PC-3 (cell line): ENCODE results near the gene DTNB. TPM values are rescaled to one million over a fixed set of nuclear protein-coding genes. Genes with fewer than 3 reads are reported as not detected.

ENCODE experiments used
- ATAC-seq: fragments of 200-7000 bp; cut with Tn5 transposase; 2 replicates; pipeline ENCODE4 v1.9.1; 2020; ENCODE audit warnings: mild to moderate bottlenecking, moderate library complexity
- BruUV-seq: library from RNA; stranded (reverse); fragments of 400-500 nt; replicated peaks from 2 replicates; lab custom pipeline; 2021; lab: Mats Ljungman, UMichigan
- CTCF ChIA-PET: fragments of 300-600 bp; sonication (Branson Sonifier 250); formaldehyde crosslinking; loops from one replicate; lab custom pipeline; 2022; ENCODE audit warnings: antibody characterized with exemption; lab: Charles Lee
- POLR2A ChIA-PET: fragments of 300-600 bp; sonication (Branson Sonifier 250); formaldehyde crosslinking; loops from one replicate; lab custom pipeline; 2022; ENCODE audit warnings: antibody characterized with exemption; ENCODE audit not compliant: unreplicated experiment; lab: Charles Lee
- DNase-seq: peaks from one replicate; pipeline ENCODE4 v3.0.0-alpha.2; 2015
- H2AFZ ChIP-seq: fragments of 300-600 bp; sonication (generic); 2 replicates; pipeline ENCODE4 v1.6.0; 2016; ENCODE audit warnings: antibody characterized with exemption, low read length
- H3F3A ChIP-seq: fragments of 300-600 bp; sonication (generic); one replicate; pipeline ENCODE4 v1.6.0; 2017; ENCODE audit warnings: antibody characterized with exemption, low read length, control low read depth, mild to moderate bottlenecking; ENCODE audit not compliant: unreplicated experiment
- H3K27ac ChIP-seq: fragments of 300-600 bp; sonication (generic); 2 replicates; pipeline ENCODE4 v1.5.1; 2016; ENCODE audit warnings: mild to moderate bottlenecking, low read length
- H3K27me3 ChIP-seq: fragments of 300-600 bp; sonication (generic); 2 replicates; pipeline ENCODE4 v1.6.1; 2016; ENCODE audit warnings: low read length, mixed read lengths
- H3K36me3 ChIP-seq: fragments of 300-600 bp; sonication (generic); 2 replicates; pipeline ENCODE4 v1.6.1; 2016; ENCODE audit warnings: low read depth, mixed run types, low read length, mixed read lengths
- H3K4me1 ChIP-seq: fragments of 300-600 bp; sonication (generic); 2 replicates; pipeline ENCODE4 v1.5.1; 2016; ENCODE audit warnings: low read length; ENCODE audit not compliant: insufficient read depth
- H3K4me2 ChIP-seq: fragments of 300-600 bp; sonication (generic); 2 replicates; pipeline ENCODE4 v1.6.0; 2016; ENCODE audit warnings: low read length
- H3K4me3 ChIP-seq: fragments of 300-600 bp; sonication (generic); 2 replicates; pipeline ENCODE4 v1.5.1; 2016; ENCODE audit warnings: mild to moderate bottlenecking, low read length, mixed read lengths
- H3K79me2 ChIP-seq: fragments of 300-600 bp; sonication (generic); 2 replicates; pipeline ENCODE4 v1.6.1; 2017; ENCODE audit warnings: low read length, mixed read lengths
- H3K9ac ChIP-seq: fragments of 300-600 bp; sonication (generic); 2 replicates; pipeline ENCODE4 v1.6.0; 2016; ENCODE audit warnings: mild to moderate bottlenecking, low read length
- H3K9me2 ChIP-seq: fragments of 300-600 bp; sonication (generic); replicated peaks from 2 replicates; pipeline ENCODE4 v1.6.1; 2016; ENCODE audit warnings: mixed run types, low read length, mixed read lengths
- H3K9me3 ChIP-seq: fragments of 300-600 bp; sonication (generic); 2 replicates; pipeline ENCODE4 v1.6.1; 2016; ENCODE audit warnings: low read length, mixed read lengths
- H4K20me1 ChIP-seq: fragments of 300-600 bp; sonication (generic); 2 replicates; pipeline ENCODE4 v1.6.1; 2016; ENCODE audit warnings: low read length, mixed read lengths
- CTCF ChIP-seq: fragments of 300-600 bp; sonication (generic); conservative IDR thresholded peaks from 2 replicates; pipeline ENCODE4 v1.5.1; 2017; ENCODE audit warnings: antibody characterized with exemption, low read depth, mild to moderate bottlenecking, low read length
- EZH2 ChIP-seq: fragments of 300-600 bp; sonication (generic); IDR thresholded peaks from one replicate; pipeline ENCODE4 v1.6.1; 2017; ENCODE audit warnings: antibody characterized with exemption, mild to moderate bottlenecking, low read length; ENCODE audit not compliant: unreplicated experiment
- EZH2phosphoT487 ChIP-seq: fragments of 300-600 bp; sonication (generic); IDR thresholded peaks from 2 replicates; pipeline ENCODE4 v1.6.1; 2018; ENCODE audit warnings: mild to moderate bottlenecking, antibody characterized with exemption, low read length, borderline replicate concordance
- intact Hi-C: fragments of 100-400 bp; cut with micrococcal nuclease; formaldehyde crosslinking; loops from 2 replicates; pipeline ENCODE4 v1.9.0; 2023
- total RNA-seq: library from RNA; depleted of rRNA; stranded (reverse); fragments of >200 nt; gene quantifications from 2 replicates; pipeline ENCODE4 v1.2.3, GENCODE V29; 2014

Gene DTNB
- total RNA-seq, 1 experiment from 2014 or later: 23.1 TPM

DNA sequence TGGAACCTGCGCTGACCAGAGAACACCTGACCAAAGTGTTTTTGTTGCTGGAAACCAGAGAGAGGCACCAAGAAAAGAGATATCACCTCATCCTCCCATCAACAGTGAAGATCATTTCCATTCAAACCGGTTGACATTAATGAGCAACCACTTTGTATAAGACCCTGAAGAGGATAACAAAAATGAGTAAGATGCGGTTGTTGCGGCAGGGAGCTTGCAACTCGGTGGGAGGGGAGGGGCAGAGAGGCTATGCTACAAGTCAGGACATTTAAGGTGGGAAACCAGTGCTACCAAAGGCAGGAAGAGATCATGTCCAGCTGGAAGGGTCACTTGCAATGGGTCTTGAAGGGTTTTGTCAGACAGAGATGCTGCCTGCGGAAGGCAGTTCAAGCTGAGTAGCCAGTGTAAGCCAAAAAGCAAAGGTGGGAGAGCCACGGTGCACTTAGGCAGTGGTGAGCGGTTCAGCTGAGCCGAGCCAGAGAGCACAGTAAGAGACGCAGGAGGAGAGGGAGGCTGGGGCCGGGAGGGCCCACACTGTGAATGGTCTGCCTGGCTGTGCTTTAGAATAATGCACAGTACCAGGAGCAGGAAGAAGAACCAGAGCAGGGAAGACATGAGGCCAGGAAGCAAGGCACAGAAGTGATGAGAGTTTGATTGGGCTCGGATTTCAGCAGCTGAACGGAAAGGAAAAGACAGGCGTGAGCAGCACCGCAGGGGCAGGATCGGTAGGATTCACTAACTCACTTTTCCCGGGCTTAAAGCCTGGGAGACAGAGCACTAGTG lies 24.4 kb upstream of the DTNB start:
- Histone ChIP-seq H4K20me1 (no peaks in the 10 kb centered on the region), H3K79me2 (no peaks in the 10 kb centered on the region), H3K4me2 (peak overlapping the region; percentile 42), H2AFZ (no peak overlapping the region), H3K9ac (no peak overlapping the region), H3K4me3 (no peak overlapping the region), H3F3A (no peaks in the 10 kb centered on the region), H3K9me3 (no peaks in the 10 kb centered on the region), H3K27me3 (no peaks in the 10 kb centered on the region), H3K36me3 (no peaks in the 10 kb centered on the region), H3K4me1 (peaks cover 32% of the 10 kb centered on the region), H3K9me2 (no peaks in the 10 kb centered on the region), H3K27ac (no peak overlapping the region)
- intact Hi-C loops: no loop called here
- no TSS peak for BruUV-seq
- DNase-seq (no peak), ATAC-seq (no peak)
- ChIA-PET CTCF (interaction anchor here (1.1 to 1.8 kb wide), 3 partner anchors 10 to 90 kb away, joined by 4 to 7 read pairs (median 5); no protein-coding TSS in a partner anchor), POLR2A (interaction anchor here (0.7 to 1.1 kb wide), 2 partner anchors 33 to 202 kb away, joined by 7 to 9 read pairs; no protein-coding TSS in a partner anchor)
- no peak for TF ChIP-seq EZH2
- no peak for TF ChIP-seq CTCF
- TF ChIP-seq EZH2phosphoT487: no peak

DNA sequence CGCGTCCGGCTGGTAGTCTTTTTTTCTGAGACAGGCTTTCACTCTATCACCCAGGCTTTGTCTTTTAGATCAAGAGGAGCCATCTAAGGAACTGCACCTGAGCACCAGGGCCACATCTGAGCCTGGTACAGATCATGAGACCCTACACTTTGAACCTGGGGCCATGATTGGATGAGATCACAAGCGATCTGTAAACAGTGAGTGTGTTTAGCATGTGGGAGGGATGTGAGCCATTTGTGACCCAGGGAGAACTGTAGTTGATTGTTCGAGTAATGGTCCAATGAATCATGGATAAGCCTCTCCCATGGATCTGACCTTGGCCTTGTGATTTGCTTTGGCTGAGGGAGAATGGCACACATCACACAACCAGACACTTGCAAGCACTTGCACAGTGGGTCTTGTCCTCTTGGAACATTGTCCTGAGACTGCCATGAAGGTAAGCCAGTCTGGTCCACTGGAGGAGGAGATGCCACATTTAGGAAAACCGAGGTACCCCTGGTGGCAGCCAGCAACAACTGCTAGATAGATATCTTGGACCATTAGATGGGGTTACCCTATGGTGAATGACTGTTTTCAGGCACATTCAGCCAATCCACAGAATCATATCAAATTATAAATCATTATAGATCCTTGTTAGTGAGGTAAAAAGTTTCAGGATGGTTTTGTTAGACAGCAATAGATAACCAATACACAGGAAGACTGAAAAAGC lies 19.5 kb upstream of the DTNB start:
- Histone ChIP-seq H3K9ac (no peak overlapping the region), H3K27ac (no peak overlapping the region), H3K4me2 (no peak overlapping the region), H3F3A (no peaks in the 10 kb centered on the region), H3K4me3 (no peak overlapping the region), H3K36me3 (no peaks in the 10 kb centered on the region), H4K20me1 (no peaks in the 10 kb centered on the region), H3K27me3 (no peaks in the 10 kb centered on the region), H2AFZ (no peak overlapping the region), H3K9me2 (no peaks in the 10 kb centered on the region), H3K79me2 (no peaks in the 10 kb centered on the region), H3K9me3 (no peaks in the 10 kb centered on the region), H3K4me1 (peaks cover 5% of the 10 kb centered on the region)
- no TSS peak for BruUV-seq
- TF ChIP-seq EZH2phosphoT487 (no peak), CTCF (0 out of 2 replicates have a peak, but pooled peaks have one; percentile 15)
- intact Hi-C loops: no loop called here
- ATAC-seq: no peak
- CTCF ChIA-PET: interaction anchor here (0.6 kb wide), 1 partner anchor 28 kb away, joined by 3 read pairs; no protein-coding TSS in a partner anchor
- POLR2A ChIA-PET: no interaction called here
- peak; percentile 31 for DNase-seq
